Mesodermal cell (in vitro differentiated cells): ENCODE data around the gene ZNF317.
"Not testable (repeated sequence)": the region's sequence is repeated elsewhere in the genome, so short reads cannot be mapped to it uniquely, and the experiment has no call there.

Experiments used
- H3K27ac ChIP-seq: 2 replicates; pipeline ENCODE4 v1.7.0; 2013; ENCODE audit warnings: mild to moderate bottlenecking, low read depth, low read length, moderate library complexity; ENCODE audit not compliant: severe bottlenecking
- H3K36me3 ChIP-seq: 2 replicates; pipeline ENCODE4 v1.7.1; 2013; ENCODE audit warnings: mild to moderate bottlenecking, low read length, moderate library complexity; ENCODE audit not compliant: control insufficient read depth, insufficient read depth
- H3K4me1 ChIP-seq: one replicate; pipeline ENCODE4 v1.7.1; 2013; ENCODE audit warnings: mild to moderate bottlenecking, low read length; ENCODE audit not compliant: insufficient read depth, control insufficient read depth, poor library complexity, severe bottlenecking
- H3K4me3 ChIP-seq: 2 replicates; pipeline ENCODE4 v1.7.0; 2013; ENCODE audit warnings: low read length, control low read depth, mild to moderate bottlenecking; ENCODE audit not compliant: insufficient read depth, poor library complexity, severe bottlenecking; ENCODE audit errors: extremely low read depth
- H3K9me3 ChIP-seq: 2 replicates; pipeline ENCODE4 v1.7.1; 2013; ENCODE audit warnings: mild to moderate bottlenecking, low read length, moderate library complexity; ENCODE audit not compliant: control insufficient read depth
- WGBS, 2 experiments: methylation state at CpG; one replicate each; pipeline ENCODE4 v1.1.5; 2013; ENCODE audit warnings: missing lambda C conversion rate in 2 of 2; ENCODE audit not compliant: insufficient coverage in 2 of 2; 5-methylcytosine and 5-hydroxymethylcytosine counted together

Gene ZNF317

DNA sequence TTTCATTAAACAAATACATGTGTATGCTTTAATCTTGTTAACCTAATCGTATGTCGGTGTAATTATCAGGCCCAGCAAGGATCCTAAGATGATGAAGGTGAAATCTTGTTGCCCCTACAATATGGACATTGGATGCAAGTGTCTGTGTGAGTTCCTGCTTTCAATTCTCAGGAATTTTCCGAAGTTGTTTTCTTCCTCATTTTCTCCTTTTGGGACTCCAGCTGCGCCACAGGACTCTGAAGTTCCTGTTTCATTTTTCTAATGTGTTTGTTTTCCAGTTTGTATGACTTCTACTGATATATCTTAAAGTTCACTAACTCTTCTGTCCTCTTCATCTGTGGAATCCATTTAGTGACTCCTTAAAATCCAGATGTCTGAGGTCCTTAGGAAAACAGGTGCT, 26.6 kb downstream of the ZNF317 start:
- Histone ChIP-seq H3K36me3 (peaks cover 35% of the 10 kb centered on the region), H3K4me1 (no peaks in the 10 kb centered on the region), H3K4me3 (no peak overlapping the region), H3K27ac (no peak overlapping the region), H3K9me3 (peaks cover 10% of the 10 kb centered on the region)
- 83% methylated on average over 1 to 2 of the region's 4 CpGs for WGBS, 2 experiments

DNA sequence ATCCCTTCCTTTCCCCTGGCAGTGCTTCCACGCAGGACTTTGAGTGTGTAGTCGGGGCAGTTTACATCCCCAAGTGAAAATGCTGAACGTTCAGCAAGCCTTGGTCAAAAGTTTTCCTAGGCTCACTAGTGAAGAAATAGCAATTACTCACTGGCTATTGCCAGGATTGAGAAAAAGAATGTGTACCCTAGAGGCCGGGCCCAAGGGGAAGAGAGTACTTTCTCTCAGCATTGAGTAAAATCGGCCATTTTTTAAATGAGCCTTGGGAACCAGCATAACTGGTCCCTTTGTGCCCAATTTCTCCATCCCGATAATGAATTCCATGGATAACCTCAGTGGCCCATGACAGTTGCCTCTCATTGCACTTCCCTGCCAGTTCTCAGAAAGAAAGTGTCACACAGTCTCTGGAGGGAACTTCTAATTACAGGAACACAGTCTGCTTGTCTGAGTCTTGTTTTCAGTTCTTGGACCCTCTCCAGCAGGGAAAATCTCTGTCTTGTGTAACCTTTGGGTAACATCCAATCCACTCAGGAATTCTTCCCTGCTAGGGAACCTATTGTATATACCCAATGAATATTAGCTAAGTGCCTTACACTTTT, 31.3 kb downstream of the ZNF317 start:
- no peaks in the 10 kb centered on the region for H3K4me1 ChIP-seq

DNA sequence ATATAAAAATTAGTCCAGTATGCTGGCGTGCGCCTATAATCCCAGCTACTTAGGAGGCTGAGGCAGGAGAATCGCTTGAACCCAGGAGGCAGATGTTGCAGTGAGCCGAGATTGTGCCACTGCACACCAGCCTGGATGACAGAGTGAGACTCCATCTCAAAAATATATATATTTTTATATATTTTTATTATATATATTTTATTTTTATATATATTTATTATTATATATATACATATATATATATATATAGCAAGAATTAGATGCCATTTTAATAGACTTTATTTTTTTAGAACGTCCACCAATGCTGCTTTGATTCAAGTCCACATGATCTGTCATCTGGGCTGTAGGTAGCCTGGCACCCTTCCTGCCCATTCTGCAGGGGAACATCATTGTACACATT, 35.1 kb downstream of the ZNF317 start:
- Histone ChIP-seq H3K4me3 (no peak overlapping the region), H3K36me3 (no peaks in the 10 kb centered on the region), H3K9me3 (peaks cover 15% of the 10 kb centered on the region), H3K4me1 (no peaks in the 10 kb centered on the region), H3K27ac (no peak overlapping the region)
- WGBS, 2 experiments: 73 to 90% methylated on average over 2 of the region's 5 CpGs

More for the DNA sequence above, 31.3 kb downstream of the ZNF317 start:
- H3K4me3 ChIP-seq: no peak overlapping the region
- peaks cover 11% of the 10 kb centered on the region for H3K9me3 ChIP-seq
- H3K36me3 ChIP-seq: no peaks in the 10 kb centered on the region
- H3K27ac ChIP-seq: no peak overlapping the region
- 85 to 88% methylated on average over 6 of the region's 6 CpGs for WGBS, 2 experiments

DNA sequence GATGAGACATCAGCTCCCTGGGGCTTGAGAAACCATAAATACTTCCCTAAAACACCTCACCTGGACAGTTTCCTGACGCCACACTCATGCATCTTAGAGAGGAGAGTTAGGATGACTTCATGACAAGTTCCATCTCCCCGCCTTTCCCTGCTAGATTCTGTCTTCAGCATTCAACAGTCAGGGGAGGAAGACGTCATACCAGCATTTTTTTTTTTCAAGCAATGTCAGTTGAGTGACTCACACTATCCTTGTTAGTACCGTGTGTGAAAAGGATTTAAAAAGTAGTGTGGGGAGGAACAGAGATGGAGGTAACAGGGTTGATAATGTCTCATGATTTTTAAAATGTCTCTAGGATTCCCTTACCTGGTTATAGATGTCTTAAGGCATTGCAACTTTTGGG, 38.7 kb downstream of the ZNF317 start, which contains the start of gene OR7D2:
Gene OR7D2 (plus strand): TSS at position 79 of the 400 bp plus-strand sequence. CDS start 6,803 bp downstream, outside the sequence.
- Histone ChIP-seq H3K9me3 (peaks cover 22% of the 10 kb centered on the region), H3K4me3 (no peak within 1 kb of the TSS), H3K4me1 (no peaks in the 10 kb centered on the region), H3K27ac (no peak within 1 kb of the TSS), H3K36me3 (no peaks in the 10 kb centered on the region)
- 45 to 53% methylated on average over 3 of the region's 4 CpGs for WGBS, 2 experiments

DNA sequence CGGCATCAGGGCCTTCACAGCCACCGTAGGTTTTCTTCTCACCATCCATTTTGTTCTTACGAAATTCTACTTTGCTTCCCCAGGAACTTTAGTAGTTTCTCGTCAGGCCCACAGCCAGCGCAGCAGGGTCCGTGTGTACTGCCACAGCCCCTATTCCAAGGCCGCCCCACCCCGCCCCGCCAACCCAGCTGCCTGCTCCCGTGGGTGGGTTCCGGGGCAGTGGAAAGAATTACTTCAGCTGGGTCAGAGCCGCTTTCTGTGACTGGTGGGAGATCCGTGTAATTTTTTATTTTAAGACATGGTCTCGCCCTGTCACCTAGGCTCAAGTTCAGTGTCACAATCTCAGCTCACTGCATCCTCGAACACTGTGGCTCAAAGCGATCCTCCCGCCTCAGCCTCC, 42.8 kb downstream of the ZNF317 start:
- 86 to 93% methylated on average over 17 of the region's 17 CpGs for WGBS, 2 experiments
- Histone ChIP-seq H3K9me3 (peaks cover 32% of the 10 kb centered on the region), H3K4me3 (no peak overlapping the region), H3K4me1 (no peaks in the 10 kb centered on the region), H3K27ac (no peak overlapping the region), H3K36me3 (no peaks in the 10 kb centered on the region)

DNA sequence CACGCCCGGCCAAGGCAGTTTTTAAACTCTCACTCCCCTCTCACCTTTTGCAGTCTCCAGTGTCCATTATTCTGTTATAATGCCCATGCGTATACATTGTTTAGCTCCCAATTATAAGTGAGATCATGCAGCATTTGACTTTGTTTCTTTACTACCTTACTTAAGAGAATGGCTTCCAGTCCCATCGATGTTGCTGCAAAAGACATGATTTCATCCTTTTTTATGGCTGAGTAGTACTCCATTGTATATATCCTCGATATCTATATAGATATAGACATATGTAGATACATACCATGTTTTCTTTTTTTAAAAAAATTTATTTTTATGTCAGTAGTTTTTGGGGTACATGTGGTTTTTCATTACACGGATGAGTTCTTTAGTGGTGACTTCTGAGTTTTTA, 47.0 kb downstream of the ZNF317 start:
- Histone ChIP-seq H3K4me1 (no peaks in the 10 kb centered on the region), H3K27ac (no peak overlapping the region), H3K36me3 (no peaks in the 10 kb centered on the region), H3K4me3 (no peak overlapping the region), H3K9me3 (peaks cover 51% of the 10 kb centered on the region)
- 81 to 82% methylated on average over 3 of the region's 6 CpGs for WGBS, 2 experiments

DNA sequence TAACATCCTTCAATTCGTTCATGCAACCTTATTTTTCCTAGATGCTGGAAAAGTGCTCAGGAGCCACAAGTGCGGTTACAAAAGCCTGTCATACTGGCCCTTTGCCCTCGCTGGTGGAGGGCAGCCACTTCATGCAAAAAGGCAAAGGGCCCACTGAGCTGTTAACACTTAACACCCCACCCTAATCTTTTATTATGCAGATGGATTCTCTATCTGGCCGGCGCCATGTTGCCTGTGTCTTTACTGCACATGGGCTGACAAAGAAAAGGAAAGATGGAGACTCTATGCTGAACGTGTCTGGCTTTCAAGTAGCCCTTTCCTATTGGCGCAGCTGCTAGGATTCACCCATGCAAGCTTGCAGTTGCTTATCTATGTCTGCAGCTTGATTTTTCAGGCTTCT, 49.3 kb downstream of the ZNF317 start:
- Histone ChIP-seq H3K9me3 (peaks cover 50% of the 10 kb centered on the region), H3K36me3 (no peaks in the 10 kb centered on the region), H3K27ac (no peak overlapping the region), H3K4me1 (no peaks in the 10 kb centered on the region), H3K4me3 (no peak overlapping the region)
- WGBS, 2 experiments: 56 to 57% methylated on average over 7 of the region's 7 CpGs

DNA sequence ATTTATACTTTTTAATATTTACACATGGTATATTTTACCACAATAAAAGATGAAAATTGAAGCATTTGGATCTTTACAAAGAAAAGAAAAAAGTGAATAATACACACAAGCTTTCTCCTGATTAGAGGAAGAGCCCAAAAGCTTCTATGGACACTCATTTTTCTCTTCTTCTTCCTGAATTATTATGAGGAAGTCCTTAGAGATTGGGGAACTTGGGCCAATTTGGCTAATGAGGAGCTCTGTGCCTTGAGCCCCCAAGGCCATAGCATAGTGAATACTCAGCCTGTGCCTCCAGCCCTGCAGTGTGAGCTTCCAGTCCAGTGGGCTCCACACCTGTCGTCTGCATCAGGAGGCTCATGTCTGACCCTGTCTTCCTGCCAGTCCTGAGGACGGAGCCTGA, 57.8 kb downstream of the ZNF317 start:
- H3K4me1 ChIP-seq, H3K27ac ChIP-seq, H3K4me3 ChIP-seq, H3K36me3 ChIP-seq: not testable (repeated sequence)
- WGBS, 2 experiments: no CpG with 5 or more reads among the region's 2 CpGs
- H3K9me3 ChIP-seq: peaks cover 24% of the 10 kb centered on the region

DNA sequence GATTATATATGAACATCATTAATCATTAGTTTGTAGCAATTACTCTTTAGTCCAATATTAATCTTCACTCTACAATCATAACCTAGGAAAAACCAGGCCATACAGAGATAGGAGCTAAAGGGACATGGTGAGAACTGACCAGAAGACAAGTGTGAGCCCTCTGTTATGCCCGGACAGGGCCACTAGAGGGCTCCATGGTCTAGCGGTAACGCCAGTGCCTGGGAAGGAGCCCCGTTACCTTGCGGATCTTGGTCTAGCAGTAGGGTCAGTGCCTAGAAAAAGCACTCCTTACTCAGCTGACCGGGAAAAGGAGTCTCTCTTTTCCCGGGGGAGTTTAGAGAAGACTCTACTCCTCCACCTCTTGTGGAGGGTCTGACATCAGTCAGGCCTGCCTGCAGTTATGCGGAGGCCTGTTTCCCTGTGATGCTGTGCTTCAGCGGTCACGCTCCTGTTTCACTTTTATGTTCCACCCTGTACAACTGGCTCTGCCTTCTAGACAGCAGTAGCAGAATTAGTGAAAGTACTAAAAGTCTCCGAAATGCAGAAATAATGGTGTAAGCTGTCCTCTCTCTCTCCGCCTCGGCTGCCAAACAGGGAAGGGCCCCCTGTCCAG, 65.4 kb downstream of the ZNF317 start:
- Histone ChIP-seq H3K27ac (no peak overlapping the region), H3K9me3 (peaks cover 6% of the 10 kb centered on the region), H3K4me1 (no peaks in the 10 kb centered on the region), H3K4me3 (no peak overlapping the region), H3K36me3 (no peaks in the 10 kb centered on the region)
- 33 to 34% methylated on average over 9 to 11 of the region's 13 CpGs for WGBS, 2 experiments
